Cardiac fibroblast (primary cell): ENCODE measurements around the gene DMKN.
"Not testable (repeated sequence)": the region's sequence is repeated elsewhere in the genome, so short reads cannot be mapped to it uniquely, and the experiment has no call there.

Source experiments
- DNase-seq, 2 donors: peaks; one replicate each; pipeline versions ENCODE4 v3.0.0 to v3.0.0-alpha.2; 2010; ENCODE audit warnings: low read depth in 2 of 2
- H3K4me3 ChIP-seq, 2 donors: replicated peaks in 1 of 2; 1 replicate in 1 of 2; 2 replicates in 1 of 2; pipeline ENCODE4 v1.5.1; 2011; ENCODE audit warnings: low read depth in 2 of 2, low read length in 2 of 2, mild to moderate bottlenecking in 2 of 2, moderate library complexity in 1 of 2
- TF ChIP-seq, protein P1 (sequence below): IDR thresholded peaks from one replicate; pipeline ENCODE4 v1.5.1; 2011; ENCODE audit warnings: low read depth, mild to moderate bottlenecking, low read length, inconsistent platforms

The DMKN gene

DNA sequence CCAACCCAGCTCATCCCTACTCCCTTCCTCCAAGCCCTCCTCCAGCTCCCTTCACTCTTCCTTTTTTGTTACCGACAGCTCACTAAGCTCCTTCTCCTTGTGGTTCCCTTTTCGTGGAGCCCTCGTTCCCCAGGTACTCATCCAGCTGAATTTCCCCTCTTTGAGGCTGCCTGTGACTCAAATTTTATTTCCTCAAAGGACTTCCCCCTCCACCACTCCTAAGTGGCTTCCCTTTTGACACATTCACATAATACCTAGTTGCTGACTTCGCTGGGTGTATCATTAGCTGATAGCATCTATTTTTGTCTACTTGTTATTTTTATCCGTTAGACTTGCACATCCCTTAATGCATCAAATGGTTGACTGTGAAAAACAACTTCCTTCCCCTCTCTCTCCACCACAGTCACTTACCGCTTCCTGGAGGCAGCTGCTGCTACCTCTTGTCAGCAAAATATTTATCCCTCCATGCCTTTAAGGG is 50.9 kb downstream of the DMKN start:
- no peak overlapping the region for H3K4me3 ChIP-seq
- TF ChIP-seq, protein P1, sequence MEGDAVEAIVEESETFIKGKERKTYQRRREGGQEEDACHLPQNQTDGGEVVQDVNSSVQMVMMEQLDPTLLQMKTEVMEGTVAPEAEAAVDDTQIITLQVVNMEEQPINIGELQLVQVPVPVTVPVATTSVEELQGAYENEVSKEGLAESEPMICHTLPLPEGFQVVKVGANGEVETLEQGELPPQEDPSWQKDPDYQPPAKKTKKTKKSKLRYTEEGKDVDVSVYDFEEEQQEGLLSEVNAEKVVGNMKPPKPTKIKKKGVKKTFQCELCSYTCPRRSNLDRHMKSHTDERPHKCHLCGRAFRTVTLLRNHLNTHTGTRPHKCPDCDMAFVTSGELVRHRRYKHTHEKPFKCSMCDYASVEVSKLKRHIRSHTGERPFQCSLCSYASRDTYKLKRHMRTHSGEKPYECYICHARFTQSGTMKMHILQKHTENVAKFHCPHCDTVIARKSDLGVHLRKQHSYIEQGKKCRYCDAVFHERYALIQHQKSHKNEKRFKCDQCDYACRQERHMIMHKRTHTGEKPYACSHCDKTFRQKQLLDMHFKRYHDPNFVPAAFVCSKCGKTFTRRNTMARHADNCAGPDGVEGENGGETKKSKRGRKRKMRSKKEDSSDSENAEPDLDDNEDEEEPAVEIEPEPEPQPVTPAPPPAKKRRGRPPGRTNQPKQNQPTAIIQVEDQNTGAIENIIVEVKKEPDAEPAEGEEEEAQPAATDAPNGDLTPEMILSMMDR, result no peak
- DNase-seq, result no peak

DNA sequence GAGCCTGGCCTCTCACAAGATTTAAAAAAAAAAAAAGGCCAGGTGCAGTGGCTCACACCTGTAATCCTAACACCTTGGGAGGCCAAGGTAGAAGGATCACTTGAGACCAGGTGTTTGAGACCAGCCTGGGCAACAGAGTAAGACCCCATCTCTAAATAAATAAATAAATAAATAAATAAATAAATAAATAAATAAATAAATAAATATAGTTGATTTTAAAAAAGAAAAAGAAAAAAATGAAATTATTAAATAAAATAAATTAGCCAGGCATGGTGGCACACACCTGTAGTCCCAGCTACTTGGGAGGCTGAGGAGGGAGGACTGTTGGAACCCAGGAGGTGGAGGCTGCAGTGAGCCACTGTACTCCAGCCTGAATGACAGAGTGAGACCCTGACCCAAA is 51.7 kb downstream of the DMKN start:
- DNase-seq, H3K4me3 ChIP-seq: not testable (repeated sequence)

GRCh38 chr19:35461060-35461459 is 52.4 kb downstream of the DMKN start:
- DNase-seq, result no peak
- no peak overlapping the region for H3K4me3 ChIP-seq
- TF ChIP-seq, protein P1, result no peak

DNA sequence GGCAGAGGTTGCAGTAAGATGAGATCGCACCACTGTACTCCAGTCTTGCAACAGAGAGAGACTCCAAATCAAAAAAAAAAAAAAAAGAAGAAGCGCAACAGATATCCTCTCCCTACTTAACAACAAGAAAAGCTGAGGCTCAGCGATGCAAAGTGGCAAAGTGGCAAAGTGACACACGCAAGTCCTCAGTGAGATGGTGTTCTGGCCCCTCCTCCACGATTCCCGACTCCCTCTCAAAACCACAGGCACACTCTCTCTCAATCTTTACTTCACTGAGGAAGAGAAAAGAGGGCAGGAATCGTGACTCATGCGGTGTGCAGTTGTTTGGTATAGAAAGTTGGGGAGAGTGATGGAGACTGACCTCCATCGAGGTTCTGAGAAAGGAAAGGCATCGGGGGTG is 52.8 kb downstream of the DMKN start:
- no peak overlapping the region for H3K4me3 ChIP-seq
- no peak for DNase-seq
- TF ChIP-seq, protein P1, result no peak

GRCh38 chr19:35459414-35460082 is 53.9 kb downstream of the DMKN start:
- TF ChIP-seq, protein P1, result no peak
- DNase-seq, result peak; percentile 10 to 87
- no peak overlapping the region for H3K4me3 ChIP-seq

GRCh38 chr19:35458731-35459391 is 54.6 kb downstream of the DMKN start:
- H3K4me3 ChIP-seq, result no peak overlapping the region
- TF ChIP-seq, protein P1, result no peak
- no peak for DNase-seq

DNA sequence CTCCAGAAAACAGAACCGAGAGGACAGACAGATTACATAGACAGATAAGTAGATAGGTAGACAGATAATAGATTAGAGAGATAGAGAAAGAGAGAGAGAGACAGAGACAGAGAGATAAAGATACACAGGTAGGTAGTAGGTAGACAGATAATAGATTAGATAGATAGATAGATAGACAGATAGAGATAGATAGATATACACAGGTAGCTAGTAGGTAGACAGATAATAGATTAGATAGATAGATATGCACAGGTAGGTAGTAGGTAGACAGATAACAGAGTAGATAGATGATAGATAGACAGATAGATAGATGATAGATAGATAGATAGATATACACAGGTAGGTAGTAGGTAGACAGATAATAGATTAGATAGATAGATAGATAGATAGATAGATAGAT is 55.3 kb downstream of the DMKN start:
- TF ChIP-seq, protein P1, result no peak
- H3K4me3 ChIP-seq, result no peak overlapping the region
- no peak for DNase-seq
